Measurements from ENCODE around the gene TGFBR2. TPM values are rescaled to one million over a fixed set of nuclear protein-coding genes. Genes with fewer than 3 reads are reported as not detected.
A peak's percentile ranks its signal among the peaks of the same experiment; 100 is the strongest.

TGFBR2 gene
- polyA plus RNA-seq, 4 donors, result 82.1 to 130 (median 101) TPM

GRCh38 chr3:30708472-30708871, 102.1 kb downstream of the TGFBR2 start:
- DNase-seq (ENCODE audit: low read depth in 4 of 4, low spot score in 2 of 4), result no peak

- DNase-seq (ENCODE audit: low read depth in 4 of 4, low spot score in 2 of 4), result no peak
These were observed 103.6 kb downstream of the TGFBR2 start for GRCh38 chr3:30710017-30710416.

- no peak for DNase-seq (ENCODE audit: low read depth in 4 of 4, low spot score in 2 of 4)
These were observed 104.8 kb downstream of the TGFBR2 start for GRCh38 chr3:30711151-30711550.

GRCh38 chr3:30711867-30712266, 105.5 kb downstream of the TGFBR2 start:
- no peak for DNase-seq (ENCODE audit: low read depth in 4 of 4, low spot score in 2 of 4)

GRCh38 chr3:30712991-30713390, 106.6 kb downstream of the TGFBR2 start:
- no peak for DNase-seq (ENCODE audit: low read depth in 4 of 4, low spot score in 2 of 4)

- no peak for DNase-seq (ENCODE audit: low read depth in 4 of 4, low spot score in 2 of 4)
These were observed 107.6 kb downstream of the TGFBR2 start for GRCh38 chr3:30713885-30714503.

GRCh38 chr3:30719536-30719935, 113.1 kb downstream of the TGFBR2 start:
- no peak for DNase-seq (ENCODE audit: low read depth in 4 of 4, low spot score in 2 of 4)

- DNase-seq (ENCODE audit: low read depth in 4 of 4, low spot score in 2 of 4), result no peak
These were observed 114.3 kb downstream of the TGFBR2 start for GRCh38 chr3:30720586-30721313.

- peak in 1 of 4 donors; percentile 13 for DNase-seq (ENCODE audit: low read depth in 4 of 4, low spot score in 2 of 4)
These were observed 114.9 kb downstream of the TGFBR2 start for GRCh38 chr3:30721314-30721634.

GRCh38 chr3:30723211-30723610, 116.8 kb downstream of the TGFBR2 start:
- DNase-seq (ENCODE audit: low read depth in 4 of 4, low spot score in 2 of 4), result no peak

- DNase-seq (ENCODE audit: low read depth in 4 of 4, low spot score in 2 of 4), result no peak
These were observed 118.5 kb downstream of the TGFBR2 start for GRCh38 chr3:30724863-30725262.

GRCh38 chr3:30728143-30728542, 121.7 kb downstream of the TGFBR2 start:
- no peak for DNase-seq (ENCODE audit: low read depth in 4 of 4, low spot score in 2 of 4)

GRCh38 chr3:30729512-30729911, 123.1 kb downstream of the TGFBR2 start:
- DNase-seq (ENCODE audit: low read depth in 4 of 4, low spot score in 2 of 4), result no peak

GRCh38 chr3:30729936-30730335, 123.5 kb downstream of the TGFBR2 start:
- no peak for DNase-seq (ENCODE audit: low read depth in 4 of 4, low spot score in 2 of 4)

- DNase-seq (ENCODE audit: low read depth in 4 of 4, low spot score in 2 of 4), result no peak
These were observed 124.6 kb downstream of the TGFBR2 start for GRCh38 chr3:30730967-30731366.

- DNase-seq (ENCODE audit: low read depth in 4 of 4, low spot score in 2 of 4), result no peak
These were observed 126.8 kb downstream of the TGFBR2 start for GRCh38 chr3:30733209-30733608.

- DNase-seq (ENCODE audit: low read depth in 4 of 4, low spot score in 2 of 4), result no peak
These were observed 127.3 kb downstream of the TGFBR2 start for GRCh38 chr3:30733696-30734095.

- DNase-seq (ENCODE audit: low read depth in 4 of 4, low spot score in 2 of 4), result no peak
These were observed 131.5 kb downstream of the TGFBR2 start for GRCh38 chr3:30737743-30738499.

GRCh38 chr3:30738605-30739004, 132.2 kb downstream of the TGFBR2 start:
- no peak for DNase-seq (ENCODE audit: low read depth in 4 of 4, low spot score in 2 of 4)

- DNase-seq (ENCODE audit: low read depth in 4 of 4, low spot score in 2 of 4), result no peak
These were observed 135.5 kb downstream of the TGFBR2 start for GRCh38 chr3:30741889-30742288.

- no peak for DNase-seq (ENCODE audit: low read depth in 4 of 4, low spot score in 2 of 4)
These were observed 136.6 kb downstream of the TGFBR2 start for GRCh38 chr3:30742796-30743619.

All from left renal cortex interstitium (tissue), 4 donors.